HG03196 (cell line): ENCODE data around the gene MOXD1.
"Not testable (repeated sequence)": the region's sequence is repeated elsewhere in the genome, so short reads cannot be mapped to it uniquely, and the experiment has no call there.

ENCODE experiments used
- ATAC-seq: cut with Tn5 transposase; IDR thresholded peaks from one replicate; pipeline ENCODE4 v1.9.1; 2021; ENCODE audit not compliant: unreplicated experiment

Gene MOXD1

GRCh38 chr6:132285004-132285780, 116.1 kb downstream of the MOXD1 start:
- ATAC-seq, result no peak

GRCh38 chr6:132282696-132283095, 118.6 kb downstream of the MOXD1 start:
- no peak for ATAC-seq

- no peak for ATAC-seq
These were observed 120.8 kb downstream of the MOXD1 start for GRCh38 chr6:132280436-132280835.

GRCh38 chr6:132279592-132280139, 121.6 kb downstream of the MOXD1 start:
- ATAC-seq, result peak; percentile 93

GRCh38 chr6:132275066-132275970, 126.0 kb downstream of the MOXD1 start:
- ATAC-seq, result no peak

GRCh38 chr6:132272776-132273175, 128.5 kb downstream of the MOXD1 start:
- ATAC-seq, result no peak

GRCh38 chr6:132270726-132271402, 130.4 kb downstream of the MOXD1 start:
- ATAC-seq, result no peak

- not testable (repeated sequence) for ATAC-seq
These were observed 132.6 kb downstream of the MOXD1 start for GRCh38 chr6:132268666-132269065.

- ATAC-seq, result no peak
These were observed 133.1 kb downstream of the MOXD1 start for GRCh38 chr6:132268209-132268608.

GRCh38 chr6:132265451-132266097, 135.7 kb downstream of the MOXD1 start:
- no peak for ATAC-seq

- ATAC-seq, result no peak
These were observed 137.2 kb downstream of the MOXD1 start for GRCh38 chr6:132264021-132264500.

- ATAC-seq, result no peak
These were observed 139.9 kb downstream of the MOXD1 start for GRCh38 chr6:132261354-132261753.

GRCh38 chr6:132259070-132259469, 142.2 kb downstream of the MOXD1 start:
- no peak for ATAC-seq

- ATAC-seq, result no peak
These were observed 143.7 kb downstream of the MOXD1 start for GRCh38 chr6:132257561-132257960.

GRCh38 chr6:132256457-132256856, 144.8 kb downstream of the MOXD1 start:
- ATAC-seq, result no peak

GRCh38 chr6:132253906-132254305, 147.4 kb downstream of the MOXD1 start:
- no peak for ATAC-seq

- no peak for ATAC-seq
These were observed 148.1 kb downstream of the MOXD1 start for GRCh38 chr6:132253211-132253610.

- no peak for ATAC-seq
These were observed 149.2 kb downstream of the MOXD1 start for GRCh38 chr6:132252113-132252512.

GRCh38 chr6:132251711-132252110, 149.6 kb downstream of the MOXD1 start:
- no peak for ATAC-seq

GRCh38 chr6:132247381-132248159, 153.7 kb downstream of the MOXD1 start:
- ATAC-seq, result no peak
